Fibroblast of skin of right quadriceps (primary cell): Measurements from ENCODE around the gene CSMD2.
"Not testable (repeated sequence)": the region's sequence is repeated elsewhere in the genome, so short reads cannot be mapped to it uniquely, and the experiment has no call there.

Experiments
- DNase-seq: peaks from one replicate; pipeline ENCODE4 v3.0.0-alpha.2; 2013

CSMD2 gene

GRCh38 chr1:34101151-34101550 is 63.9 kb downstream of the CSMD2 start:
- DNase-seq = peak; percentile 89

- DNase-seq = no peak
These were observed 64.7 kb downstream of the CSMD2 start for GRCh38 chr1:34100332-34100731.

- not testable (repeated sequence) for DNase-seq
These were observed 72.6 kb downstream of the CSMD2 start for GRCh38 chr1:34092399-34092798.

- DNase-seq = no peak
These were observed 75.3 kb downstream of the CSMD2 start for GRCh38 chr1:34089731-34090130.

- DNase-seq = no peak
These were observed 77.0 kb downstream of the CSMD2 start for GRCh38 chr1:34087986-34088385.

- DNase-seq = no peak
These were observed 78.5 kb downstream of the CSMD2 start for GRCh38 chr1:34086561-34086960.

GRCh38 chr1:34083974-34084373 is 81.1 kb downstream of the CSMD2 start:
- DNase-seq = no peak

- not testable (repeated sequence) for DNase-seq
These were observed 82.9 kb downstream of the CSMD2 start for GRCh38 chr1:34082085-34082670.

- no peak for DNase-seq
These were observed 86.6 kb downstream of the CSMD2 start for GRCh38 chr1:34078383-34078782.

- DNase-seq = no peak
These were observed 89.5 kb downstream of the CSMD2 start for GRCh38 chr1:34075576-34075975.

GRCh38 chr1:34073028-34073695 is 91.9 kb downstream of the CSMD2 start:
- DNase-seq = no peak

- no peak for DNase-seq
These were observed 94.7 kb downstream of the CSMD2 start for GRCh38 chr1:34070201-34070836.

- DNase-seq = peak; percentile 95
These were observed 97.9 kb downstream of the CSMD2 start for GRCh38 chr1:34066981-34067603.

- peak; percentile 71 for DNase-seq
These were observed 98.9 kb downstream of the CSMD2 start for GRCh38 chr1:34066166-34066565.

- DNase-seq = no peak
These were observed 99.5 kb downstream of the CSMD2 start for GRCh38 chr1:34065498-34065897.

GRCh38 chr1:34060901-34061415 is 104.1 kb downstream of the CSMD2 start:
- DNase-seq = peak; percentile 62

GRCh38 chr1:34060187-34060730 is 104.8 kb downstream of the CSMD2 start:
- no peak for DNase-seq

- no peak for DNase-seq
These were observed 107.5 kb downstream of the CSMD2 start for GRCh38 chr1:34057347-34058130.

GRCh38 chr1:34055818-34056217 is 109.2 kb downstream of the CSMD2 start:
- DNase-seq = peak; percentile 74

GRCh38 chr1:34054920-34055319 is 110.1 kb downstream of the CSMD2 start:
- no peak for DNase-seq

- no peak for DNase-seq
These were observed 111.4 kb downstream of the CSMD2 start for GRCh38 chr1:34053660-34054059.

- no peak for DNase-seq
These were observed 112.5 kb downstream of the CSMD2 start for GRCh38 chr1:34052565-34052964.
